Measurements from ENCODE around the gene FUCA1.

DNA sequence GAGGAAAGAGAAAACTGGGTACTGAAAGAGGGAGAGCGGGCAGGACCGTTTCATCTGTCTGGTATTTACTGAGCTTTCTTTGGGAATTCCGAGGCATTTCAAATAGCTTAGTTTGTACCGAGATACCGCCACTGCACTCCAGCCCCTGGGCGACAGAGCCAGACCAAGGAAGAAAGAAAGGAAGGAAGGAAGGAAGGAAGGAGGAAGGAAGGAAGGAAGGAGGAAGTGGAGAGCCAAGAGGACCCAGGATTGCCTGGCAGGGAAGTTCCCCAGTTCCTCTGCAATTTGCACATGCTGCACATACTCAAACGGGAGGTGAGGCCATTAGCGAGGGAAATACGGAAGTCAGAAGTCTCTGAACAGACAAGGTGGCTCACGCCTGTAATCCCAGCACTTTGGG is 961 bp upstream of the FUCA1 start:
- TF ChIP-seq, protein P1, sequence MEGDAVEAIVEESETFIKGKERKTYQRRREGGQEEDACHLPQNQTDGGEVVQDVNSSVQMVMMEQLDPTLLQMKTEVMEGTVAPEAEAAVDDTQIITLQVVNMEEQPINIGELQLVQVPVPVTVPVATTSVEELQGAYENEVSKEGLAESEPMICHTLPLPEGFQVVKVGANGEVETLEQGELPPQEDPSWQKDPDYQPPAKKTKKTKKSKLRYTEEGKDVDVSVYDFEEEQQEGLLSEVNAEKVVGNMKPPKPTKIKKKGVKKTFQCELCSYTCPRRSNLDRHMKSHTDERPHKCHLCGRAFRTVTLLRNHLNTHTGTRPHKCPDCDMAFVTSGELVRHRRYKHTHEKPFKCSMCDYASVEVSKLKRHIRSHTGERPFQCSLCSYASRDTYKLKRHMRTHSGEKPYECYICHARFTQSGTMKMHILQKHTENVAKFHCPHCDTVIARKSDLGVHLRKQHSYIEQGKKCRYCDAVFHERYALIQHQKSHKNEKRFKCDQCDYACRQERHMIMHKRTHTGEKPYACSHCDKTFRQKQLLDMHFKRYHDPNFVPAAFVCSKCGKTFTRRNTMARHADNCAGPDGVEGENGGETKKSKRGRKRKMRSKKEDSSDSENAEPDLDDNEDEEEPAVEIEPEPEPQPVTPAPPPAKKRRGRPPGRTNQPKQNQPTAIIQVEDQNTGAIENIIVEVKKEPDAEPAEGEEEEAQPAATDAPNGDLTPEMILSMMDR (IDR thresholded peaks at IDR 0.05): no peak
- TF ChIP-seq POLR2A (IDR thresholded peaks at IDR 0.05): no peak
